Upper lobe of left lung (tissue), 4 donors: ENCODE results near the gene GNAI1.

Source experiments
- CTCF ChIP-seq, 6 experiments: fragments of 450-650 bp in 4 of 6; fragments of 200-600 bp in 2 of 6; sonication (generic) in 2 of 6; IDR thresholded peaks; one replicate each; pipeline ENCODE4 v1.5.1; 2016 to 2019; ENCODE audit warnings: antibody characterized with exemption in 6 of 6
- EP300 ChIP-seq, 4 donors: sonication (generic); formaldehyde crosslinking; IDR thresholded peaks; one replicate each; pipeline ENCODE4 v1.5.1; 2017; ENCODE audit warnings: antibody characterized with exemption in 4 of 4, control low read depth in 2 of 4
- POLR2A ChIP-seq, 4 donors: fragments of 450-650 bp; IDR thresholded peaks; one replicate each; pipeline ENCODE4 v1.5.1; 2016 to 2017; ENCODE audit warnings: antibody characterized with exemption in 4 of 4, mild to moderate bottlenecking in 2 of 4
- POLR2AphosphoS5 ChIP-seq, 2 donors: sonication (generic); formaldehyde crosslinking; IDR thresholded peaks; one replicate each; pipeline ENCODE4 v1.5.1; 2017; ENCODE audit warnings: antibody characterized with exemption in 2 of 2

DNA sequence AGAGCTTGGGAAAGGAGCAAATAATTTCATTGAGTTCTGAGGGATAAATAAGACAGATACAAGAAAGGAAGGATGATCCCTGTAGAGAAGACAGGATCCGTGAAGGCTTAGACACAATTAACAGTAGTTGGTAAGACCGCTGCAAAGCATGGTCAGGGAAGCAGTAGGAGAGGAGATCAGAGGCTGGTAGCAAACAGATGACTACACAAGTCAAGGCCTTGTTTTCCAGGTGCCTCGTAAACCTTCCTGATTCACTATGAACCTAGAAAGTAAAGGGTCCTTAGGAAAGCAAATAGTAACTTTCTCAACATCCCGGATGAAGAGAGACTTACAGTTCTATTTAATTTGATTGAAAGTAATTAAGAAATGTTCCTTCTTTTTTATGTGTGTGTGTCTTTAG lies 118.6 kb downstream of the GNAI1 start:
- no peak for TF ChIP-seq CTCF (IDR thresholded peaks at IDR 0.05)
- no peak for TF ChIP-seq POLR2A (IDR thresholded peaks at IDR 0.05)
- no peak for TF ChIP-seq POLR2AphosphoS5 (IDR thresholded peaks at IDR 0.05)
- no peak for TF ChIP-seq EP300 (IDR thresholded peaks at IDR 0.05)
